Effector memory CD8-positive, alpha-beta T cell (primary cell): Measurements from ENCODE around the gene NSUN3.
"Not testable (repeated sequence)": the region's sequence is repeated elsewhere in the genome, so short reads cannot be mapped to it uniquely, and the experiment has no call there.

Experiments
- ATAC-seq: fragments of 150-1000 bp; cut with Tn5 transposase; replicated peaks from 2 replicates; pipeline ENCODE4 v1.10.0; 2021; ENCODE audit warnings: mild to moderate bottlenecking, moderate library complexity
- DNase-seq, 3 experiments: peaks; one replicate each; pipeline ENCODE4 v3.0.0; 2021
- H3K27ac Mint-ChIP-seq, 2 donors: one replicate each; pipeline ENCODE4 v1.8.0; 2022; ENCODE audit warnings: mild to moderate bottlenecking in 2 of 2, mixed read lengths in 2 of 2, moderate library complexity in 2 of 2
- H3K27me3 Mint-ChIP-seq, 2 donors: one replicate each; pipeline ENCODE4 v1.8.0; 2022; ENCODE audit warnings: mixed read lengths in 2 of 2
- H3K36me3 Mint-ChIP-seq: one replicate; pipeline ENCODE4 v1.8.0; 2022; ENCODE audit warnings: mild to moderate bottlenecking, moderate library complexity, mixed read lengths; ENCODE audit not compliant: insufficient read depth
- H3K4me1 Mint-ChIP-seq, 2 donors: one replicate each; pipeline ENCODE4 v1.8.0; 2022; ENCODE audit warnings: low read depth in 2 of 2, mixed read lengths in 2 of 2
- H3K4me3 Mint-ChIP-seq, 2 donors: one replicate each; pipeline ENCODE4 v1.8.0; 2022; ENCODE audit warnings: mild to moderate bottlenecking in 2 of 2, mixed read lengths in 2 of 2, moderate library complexity in 2 of 2
- H3K9me3 Mint-ChIP-seq, 2 donors: one replicate each; pipeline ENCODE4 v1.8.0; 2022; ENCODE audit warnings: mixed read lengths in 2 of 2
- total RNA-seq, 9 experiments: gene quantifications; one replicate each; lab custom pipeline; 2026; lab: John Stamatoyannopoulos, UW

The NSUN3 gene
- total RNA-seq, result 21.1 to 44.6 (median 36.4) reads per million in 9 experiments

DNA sequence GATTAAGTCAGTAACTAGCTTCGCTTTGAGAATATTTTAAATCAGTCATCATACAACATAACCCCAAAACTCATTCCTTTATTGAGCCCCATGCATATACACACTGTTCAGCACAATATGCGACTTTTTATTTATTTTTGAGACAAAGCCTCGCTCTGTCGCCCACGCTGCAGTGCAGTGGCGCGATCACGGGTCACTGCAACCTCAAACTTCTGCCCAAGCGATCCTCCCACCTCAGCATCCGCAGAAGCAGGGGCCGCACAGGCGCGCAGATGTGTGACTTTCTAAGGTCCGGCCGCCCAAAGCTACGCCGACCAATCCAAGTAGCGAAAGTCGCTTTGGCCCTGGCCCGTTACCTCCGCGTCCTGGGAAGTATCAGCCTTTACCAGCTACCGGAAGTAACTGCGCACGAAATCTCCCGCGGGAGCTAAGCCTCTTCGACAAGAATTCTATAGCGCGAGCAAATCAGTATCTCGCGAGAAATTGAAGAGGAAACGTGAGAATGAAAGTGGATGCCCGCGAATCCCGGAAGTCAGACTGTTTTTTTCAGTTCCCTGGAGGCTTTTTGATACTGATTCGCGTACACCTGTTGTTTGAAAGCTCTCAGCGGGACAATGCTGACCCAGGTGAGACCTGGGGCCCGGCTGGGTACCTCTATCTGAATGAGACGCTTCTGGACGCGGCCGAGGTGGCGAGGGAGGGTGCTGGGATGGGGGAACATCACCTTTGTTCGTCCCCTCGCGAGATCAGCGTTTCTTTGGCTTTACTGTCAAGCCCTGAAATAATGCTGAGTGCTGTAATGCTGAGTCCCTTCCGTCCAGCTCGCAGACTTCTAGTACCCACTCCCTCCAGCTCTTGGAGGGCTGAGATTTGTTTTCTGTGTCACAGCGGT lies at the start of gene NSUN3, which contains the start of gene DHFR2:
Gene NSUN3 (plus strand): TSS at position 549 of the 892 bp plus-strand sequence. CDS start 66 bp downstream, at position 615.
Gene DHFR2 (minus strand): TSS at position 404 of the 892 bp plus-strand sequence. CDS start 1,405 bp downstream, outside the sequence.
- H3K27ac Mint-ChIP-seq, result peak within 1 kb of the TSS; percentile 99 to 100
- no peaks in the 10 kb centered on the region for H3K27me3 Mint-ChIP-seq
- DNase-seq, result peak; percentile 73 to 83 (median 76)
- peak within 1 kb of the TSS; percentile 99 for H3K4me3 Mint-ChIP-seq
- H3K9me3 Mint-ChIP-seq, result no peaks in the 10 kb centered on the region
- H3K4me1 Mint-ChIP-seq, result peaks cover 40 to 49% of the 10 kb centered on the region in 2 donors
- peak; percentile 84 for ATAC-seq
- H3K36me3 Mint-ChIP-seq, result peaks cover 30% of the 10 kb centered on the region

- DNase-seq (no peak), ATAC-seq (no peak)
- H3K27me3 Mint-ChIP-seq, result no peaks in the 10 kb centered on the region
- H3K4me3 Mint-ChIP-seq, result no peak overlapping the region
- no peaks in the 10 kb centered on the region for H3K9me3 Mint-ChIP-seq
- H3K4me1 Mint-ChIP-seq, result peaks cover 4 to 5% of the 10 kb centered on the region in 2 donors
- H3K27ac Mint-ChIP-seq, result no peak overlapping the region
- no peaks in the 10 kb centered on the region for H3K36me3 Mint-ChIP-seq
These were observed 47.8 kb upstream of the NSUN3 start for GRCh38 chr3:94015025-94015424.

- no peaks in the 10 kb centered on the region for H3K4me1 Mint-ChIP-seq
- no peaks in the 10 kb centered on the region for H3K9me3 Mint-ChIP-seq
- H3K27ac Mint-ChIP-seq, result no peak overlapping the region
- H3K27me3 Mint-ChIP-seq, result no peaks in the 10 kb centered on the region
- ATAC-seq (no peak), DNase-seq (no peak)
- no peak overlapping the region for H3K4me3 Mint-ChIP-seq
- no peaks in the 10 kb centered on the region for H3K36me3 Mint-ChIP-seq
These were observed 43.2 kb upstream of the NSUN3 start for GRCh38 chr3:94019659-94020058.

DNA sequence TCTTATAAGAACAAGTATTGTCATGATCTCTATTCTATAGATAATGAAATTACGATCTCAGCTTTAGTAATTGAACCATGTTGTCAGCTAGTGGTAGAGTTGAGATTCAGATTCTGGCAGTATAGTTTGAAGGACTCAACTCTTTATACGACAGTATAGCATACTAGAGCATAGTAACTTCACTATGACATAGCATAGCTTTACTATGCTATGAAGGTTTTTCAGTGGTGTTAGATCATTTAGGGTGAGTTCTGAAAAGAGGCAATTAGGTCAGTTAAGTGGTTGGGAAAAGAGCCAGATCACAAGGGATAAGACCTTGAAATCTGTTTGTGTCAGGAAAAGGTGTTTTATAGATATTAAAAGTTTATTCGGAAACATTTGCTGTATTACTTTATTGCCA lies 42.6 kb upstream of the NSUN3 start:
- Mint-ChIP-seq H3K27me3 (no peaks in the 10 kb centered on the region), H3K4me3 (no peak overlapping the region)
- no peak for DNase-seq

GRCh38 chr3:94024385-94024784 lies 38.5 kb upstream of the NSUN3 start:
- Mint-ChIP-seq H3K27me3 (no peaks in the 10 kb centered on the region), H3K9me3 (no peaks in the 10 kb centered on the region), H3K4me1 (no peaks in the 10 kb centered on the region), H3K27ac (no peak overlapping the region), H3K36me3 (no peaks in the 10 kb centered on the region), H3K4me3 (no peak overlapping the region)
- DNase-seq (no peak), ATAC-seq (no peak)

More for the DNA sequence above, 42.6 kb upstream of the NSUN3 start:
- no peaks in the 10 kb centered on the region for H3K36me3 Mint-ChIP-seq
- H3K9me3 Mint-ChIP-seq, result no peaks in the 10 kb centered on the region
- H3K4me1 Mint-ChIP-seq, result no peaks in the 10 kb centered on the region
- no peak overlapping the region for H3K27ac Mint-ChIP-seq
- ATAC-seq, result no peak

DNA sequence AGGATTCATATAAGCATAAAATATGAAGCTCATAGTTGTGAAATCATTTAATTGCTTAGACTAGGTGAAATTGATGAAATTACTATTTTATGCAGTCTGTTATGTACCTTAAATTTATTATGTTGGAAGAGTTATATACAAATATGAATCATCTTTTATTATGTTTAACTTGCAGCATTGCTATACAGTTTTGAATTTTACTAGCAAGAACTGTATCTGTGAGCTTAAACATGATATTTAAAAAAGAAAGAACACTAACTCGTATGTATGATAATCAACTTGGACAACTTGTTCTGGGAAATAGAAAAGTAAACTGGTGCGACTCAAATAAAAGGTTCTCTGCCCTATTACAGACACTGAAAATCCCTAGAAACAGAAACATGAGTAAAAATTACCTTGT lies 36.2 kb upstream of the NSUN3 start:
- Mint-ChIP-seq H3K4me1 (no peaks in the 10 kb centered on the region), H3K4me3 (no peak overlapping the region), H3K36me3 (no peaks in the 10 kb centered on the region), H3K27me3 (no peaks in the 10 kb centered on the region), H3K9me3 (no peaks in the 10 kb centered on the region), H3K27ac (no peak overlapping the region)
- DNase-seq (no peak), ATAC-seq (no peak)

GRCh38 chr3:94028093-94028837 lies 34.6 kb upstream of the NSUN3 start, which contains the start of gene STX19:
Gene STX19 (minus strand): TSS chr3:94028597. CDS start chr3:94015269, 13,328 bp downstream.
- ATAC-seq, result no peak
- no peak for DNase-seq
- Mint-ChIP-seq H3K4me3 (no peak within 1 kb of the TSS), H3K36me3 (no peaks in the 10 kb centered on the region), H3K27me3 (no peaks in the 10 kb centered on the region), H3K4me1 (no peaks in the 10 kb centered on the region), H3K27ac (no peak within 1 kb of the TSS), H3K9me3 (no peaks in the 10 kb centered on the region)

- ATAC-seq (peak; percentile 49), DNase-seq (no peak)
- no peaks in the 10 kb centered on the region for H3K9me3 Mint-ChIP-seq
- H3K27me3 Mint-ChIP-seq, result no peaks in the 10 kb centered on the region
- no peaks in the 10 kb centered on the region for H3K4me1 Mint-ChIP-seq
- no peak overlapping the region for H3K27ac Mint-ChIP-seq
- peaks cover 6% of the 10 kb centered on the region for H3K36me3 Mint-ChIP-seq
- H3K4me3 Mint-ChIP-seq, result no peak overlapping the region
These were observed 25.9 kb upstream of the NSUN3 start for GRCh38 chr3:94036909-94037507.

DNA sequence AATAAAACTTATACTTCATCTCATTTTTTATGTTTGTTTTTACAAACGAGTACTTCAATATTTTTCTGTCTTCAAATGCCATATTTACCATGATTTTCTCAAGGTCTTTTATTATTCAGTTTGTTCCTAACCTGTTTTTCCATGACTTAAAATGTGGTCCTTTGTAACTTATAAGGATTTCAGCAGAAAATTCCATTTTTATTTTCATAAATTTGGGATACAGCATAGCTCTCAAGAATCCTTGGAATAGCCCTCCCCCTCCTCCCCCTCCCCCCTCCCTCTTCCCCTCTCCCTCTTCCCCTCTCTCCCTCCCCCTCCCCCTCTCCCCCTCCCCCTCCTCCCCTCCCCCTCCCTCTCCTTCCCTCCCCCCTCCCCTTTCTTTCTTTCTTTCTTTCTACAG lies 19.6 kb upstream of the NSUN3 start:
- no peaks in the 10 kb centered on the region for H3K27me3 Mint-ChIP-seq
- no peak for ATAC-seq
- DNase-seq, result no peak

DNA sequence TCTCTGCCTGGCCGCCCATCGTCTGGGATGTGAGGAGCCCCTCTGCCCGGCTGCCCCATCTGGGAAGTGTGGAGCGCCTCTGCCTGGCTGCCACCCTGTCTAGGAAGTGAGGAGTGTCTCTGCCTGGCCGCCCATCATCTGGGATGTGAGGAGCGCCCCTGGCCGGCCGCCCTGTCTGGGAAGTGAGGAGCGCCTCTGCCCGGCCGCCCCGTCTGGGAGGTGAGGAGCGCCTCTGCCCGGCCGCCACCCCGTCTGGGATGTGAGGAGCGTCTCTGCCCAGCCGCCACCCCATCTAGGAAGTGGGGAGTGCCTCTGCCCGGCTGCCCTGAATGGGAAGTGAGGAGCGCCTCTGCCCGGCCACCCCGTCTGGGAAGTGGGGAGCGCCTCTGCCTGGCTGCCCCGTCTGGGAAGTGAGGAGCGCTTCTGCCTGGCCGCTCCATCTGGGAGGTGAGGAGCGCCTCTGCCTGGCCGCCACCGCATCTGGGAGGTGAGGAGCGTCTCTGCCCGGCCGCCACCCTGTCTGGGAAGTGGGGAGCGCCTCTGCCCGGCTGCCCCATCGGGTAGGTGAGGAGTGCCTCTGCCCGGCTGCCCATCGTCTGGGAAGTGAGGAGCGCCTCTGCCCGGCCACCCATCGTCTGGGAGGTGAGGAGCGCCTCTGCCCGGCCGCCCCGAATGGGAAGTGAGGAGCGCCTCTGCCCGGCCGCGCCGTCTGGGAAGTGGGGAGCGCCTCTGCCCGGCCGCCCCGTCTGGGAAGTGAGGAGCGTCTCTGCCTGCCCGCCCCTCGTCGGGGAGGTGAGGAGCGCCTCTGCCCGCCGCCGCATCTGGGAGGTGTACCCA lies 18.5 kb upstream of the NSUN3 start:
- Mint-ChIP-seq H3K27ac (peak overlapping the region; percentile 77 to 88), H3K36me3 (peaks cover 11% of the 10 kb centered on the region)
- H3K4me1 Mint-ChIP-seq, H3K27me3 Mint-ChIP-seq, H3K9me3 Mint-ChIP-seq, DNase-seq, H3K4me3 Mint-ChIP-seq, ATAC-seq: not testable (repeated sequence)

More for the DNA sequence above, 19.6 kb upstream of the NSUN3 start:
- Mint-ChIP-seq H3K9me3 (no peaks in the 10 kb centered on the region), H3K36me3 (peaks cover 11% of the 10 kb centered on the region), H3K4me3 (peak overlapping the region in 1 of 2 donors; percentile 54), H3K27ac (peak overlapping the region; percentile 77 to 88), H3K4me1 (peaks cover 0 to 2% of the 10 kb centered on the region in 2 donors)

DNA sequence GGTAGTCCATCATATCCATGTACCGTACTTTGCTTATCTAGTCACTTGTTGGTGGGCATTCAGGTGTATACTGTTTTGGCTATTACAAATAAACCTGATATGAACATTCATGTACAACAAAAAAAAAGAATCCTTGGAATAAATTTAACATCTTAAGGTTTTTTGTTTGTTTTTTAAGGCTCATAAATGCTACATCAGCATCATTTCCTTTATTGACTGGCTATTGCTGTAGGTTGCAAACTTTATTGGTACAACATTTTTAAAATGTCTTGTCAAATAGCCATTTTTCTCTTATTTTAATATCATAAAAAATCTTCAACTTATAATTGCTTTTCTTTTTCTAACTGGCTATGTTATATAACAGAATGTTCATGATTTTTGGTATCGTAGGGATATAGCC lies 16.3 kb upstream of the NSUN3 start:
- Mint-ChIP-seq H3K36me3 (peaks cover 8% of the 10 kb centered on the region), H3K9me3 (no peaks in the 10 kb centered on the region), H3K27me3 (no peaks in the 10 kb centered on the region), H3K4me1 (peaks cover 0 to 2% of the 10 kb centered on the region in 2 donors), H3K4me3 (no peak overlapping the region), H3K27ac (no peak overlapping the region)
- ATAC-seq (no peak), DNase-seq (no peak)

DNA sequence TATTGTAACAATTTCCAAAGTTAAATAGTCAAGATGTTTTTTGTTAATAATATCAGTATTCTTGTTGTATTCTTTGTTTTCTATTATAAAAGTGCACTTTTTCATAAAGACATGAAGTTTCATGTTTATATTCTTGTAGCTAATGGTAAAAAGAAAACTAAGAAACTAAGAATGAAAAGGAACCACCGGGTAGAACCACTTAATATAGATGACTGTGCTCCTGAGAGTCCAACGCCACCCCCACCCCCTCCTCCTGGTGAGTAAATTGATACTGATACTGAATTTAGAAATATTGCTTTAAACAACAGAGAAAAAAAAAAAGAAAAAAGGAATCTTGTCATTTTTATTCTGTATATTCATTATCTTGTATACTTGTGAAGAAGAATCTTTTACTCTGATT lies 13.6 kb upstream of the NSUN3 start:
- H3K36me3 Mint-ChIP-seq, result peaks cover under 1% of the 10 kb centered on the region
- H3K4me1 Mint-ChIP-seq, result peaks cover 0 to 2% of the 10 kb centered on the region in 2 donors
- no peak overlapping the region for H3K4me3 Mint-ChIP-seq
- no peak overlapping the region for H3K27ac Mint-ChIP-seq
- ATAC-seq (no peak), DNase-seq (no peak)
- H3K27me3 Mint-ChIP-seq, result no peaks in the 10 kb centered on the region
- H3K9me3 Mint-ChIP-seq, result no peaks in the 10 kb centered on the region
